H9 (cell line): ENCODE results near the gene SMARCA1. TPM values are rescaled to one million over a fixed set of nuclear protein-coding genes. Genes with fewer than 3 reads are reported as not detected.

Source experiments
- DNase-seq: peaks from one replicate; pipeline ENCODE4 v3.0.0-alpha.2; 2017
- H2AFZ ChIP-seq: one replicate; pipeline ENCODE4 v1.6.1; 2013; ENCODE audit warnings: mild to moderate bottlenecking, low read length, control low read depth, moderate library complexity
- H2AK5ac ChIP-seq: 2 replicates; pipeline ENCODE4 v1.6.1; 2013; ENCODE audit warnings: low read length, control low read depth, mixed read lengths; ENCODE audit not compliant: insufficient read length
- H2BK120ac ChIP-seq: one replicate; pipeline ENCODE4 v1.6.1; 2013; ENCODE audit warnings: low read depth, mild to moderate bottlenecking, low read length, control low read depth, inconsistent platforms; ENCODE audit not compliant: poor library complexity, severe bottlenecking
- H2BK12ac ChIP-seq: 2 replicates; pipeline ENCODE4 v1.6.1; 2013; ENCODE audit warnings: low read length, control low read depth, mixed read lengths, low read depth; ENCODE audit not compliant: insufficient read length
- H2BK15ac ChIP-seq: 2 replicates; pipeline ENCODE4 v1.6.1; 2013; ENCODE audit warnings: low read depth, low read length, control low read depth
- H2BK20ac ChIP-seq: one replicate; pipeline ENCODE4 v1.6.1; 2013; ENCODE audit warnings: low read depth, mild to moderate bottlenecking, low read length, control low read depth, inconsistent platforms; ENCODE audit not compliant: poor library complexity, severe bottlenecking
- H2BK5ac ChIP-seq: 2 replicates; pipeline ENCODE4 v1.6.1; 2013; ENCODE audit warnings: low read length, control low read depth, mixed read lengths; ENCODE audit not compliant: insufficient read length
- H3K14ac ChIP-seq: 2 replicates; pipeline ENCODE4 v1.6.1; 2013; ENCODE audit warnings: low read length, control low read depth; ENCODE audit not compliant: insufficient read depth
- H3K18ac ChIP-seq: 2 replicates; pipeline ENCODE4 v1.6.1; 2013; ENCODE audit warnings: low read depth, mild to moderate bottlenecking, mixed read lengths, low read length, control low read depth; ENCODE audit not compliant: insufficient read length
- H3K23ac ChIP-seq: 2 replicates; pipeline ENCODE4 v1.6.1; 2013; ENCODE audit warnings: low read length, control low read depth, mixed read lengths, low read depth; ENCODE audit not compliant: insufficient read length
- H3K23me2 ChIP-seq: 2 replicates; pipeline ENCODE4 v1.6.1; 2013; ENCODE audit warnings: low read depth, mild to moderate bottlenecking, mixed read lengths, low read length, control low read depth; ENCODE audit not compliant: insufficient read length, poor library complexity, severe bottlenecking
- H3K27ac ChIP-seq: 2 replicates; pipeline ENCODE4 v1.5.1; 2013; ENCODE audit warnings: low read length, control low read depth, mixed read lengths, low read depth; ENCODE audit not compliant: insufficient read length
- H3K27me3 ChIP-seq: 2 replicates; pipeline ENCODE4 v1.6.1; 2013; ENCODE audit warnings: low read length, control low read depth, inconsistent platforms; ENCODE audit not compliant: insufficient read depth
- H3K4ac ChIP-seq: 2 replicates; pipeline ENCODE4 v1.6.1; 2013; ENCODE audit warnings: low read depth, mild to moderate bottlenecking, control low read depth, inconsistent platforms, low read length, moderate library complexity
- H3K4me1 ChIP-seq: 2 replicates; pipeline ENCODE4 v1.6.1; 2013; ENCODE audit warnings: low read length, control low read depth, inconsistent platforms; ENCODE audit not compliant: insufficient read depth
- H3K4me2 ChIP-seq: 2 replicates; pipeline ENCODE4 v1.6.1; 2013; ENCODE audit warnings: low read length, control low read depth, mixed read lengths; ENCODE audit not compliant: insufficient read length, insufficient read depth
- H3K56ac ChIP-seq: 2 replicates; pipeline ENCODE4 v1.6.1; 2013; ENCODE audit warnings: low read depth, mild to moderate bottlenecking, mixed read lengths, low read length, control low read depth; ENCODE audit not compliant: insufficient read length
- H3K79me1 ChIP-seq: 2 replicates; pipeline ENCODE4 v1.6.1; 2013; ENCODE audit warnings: low read depth, mild to moderate bottlenecking, moderate library complexity, low read length, control low read depth, inconsistent platforms; ENCODE audit not compliant: insufficient read depth, poor library complexity, severe bottlenecking
- H3K79me2 ChIP-seq: 2 replicates; pipeline ENCODE4 v1.6.1; 2013; ENCODE audit warnings: low read length, control low read depth, inconsistent platforms; ENCODE audit not compliant: insufficient read depth
- H3K9ac ChIP-seq: 2 replicates; pipeline ENCODE4 v1.6.1; 2013; ENCODE audit warnings: low read length, control low read depth, mixed read lengths; ENCODE audit not compliant: insufficient read length; ENCODE audit errors: extremely low read depth
- H3K9me3 ChIP-seq: one replicate; pipeline ENCODE4 v1.6.1; 2013; ENCODE audit warnings: low read depth, low read length, inconsistent platforms; ENCODE audit not compliant: control insufficient read depth
- H3T11ph ChIP-seq: one replicate; pipeline ENCODE4 v1.6.1; 2013; ENCODE audit warnings: mild to moderate bottlenecking, low read length, control low read depth, inconsistent platforms
- H4K20me1 ChIP-seq: one replicate; pipeline ENCODE4 v1.6.1; 2013; ENCODE audit not compliant: control insufficient read depth, insufficient read length, insufficient read depth
- H4K5ac ChIP-seq: 2 replicates; pipeline ENCODE4 v1.6.1; 2013; ENCODE audit warnings: low read depth, mild to moderate bottlenecking, mixed read lengths, low read length, control low read depth; ENCODE audit not compliant: insufficient read length
- H4K8ac ChIP-seq: replicated peaks from 2 replicates; pipeline ENCODE4 v1.6.1; 2013; ENCODE audit warnings: low read length, control low read depth, mixed read lengths, low read depth; ENCODE audit not compliant: insufficient read length
- H4K91ac ChIP-seq: 2 replicates; pipeline ENCODE4 v1.6.1; 2013; ENCODE audit warnings: low read depth, mild to moderate bottlenecking, moderate library complexity, mixed read lengths, low read length, control low read depth; ENCODE audit not compliant: insufficient read length
- H3K27ac Mint-ChIP-seq, 3 experiments: 2 replicates in 2 of 3; 3 replicates in 1 of 3; pipeline ENCODE4 v1.8.0; 2020 to 2021; ENCODE audit warnings: mixed read lengths in 3 of 3, mild to moderate bottlenecking in 1 of 3, moderate library complexity in 1 of 3
- H3K27me3 Mint-ChIP-seq: 2 replicates; pipeline ENCODE4 v1.8.0; 2021; ENCODE audit warnings: low read depth, mild to moderate bottlenecking, moderate library complexity, mixed read lengths
- H3K36me3 Mint-ChIP-seq, 3 experiments: 2 replicates in 2 of 3; 3 replicates in 1 of 3; pipeline ENCODE4 v1.8.0; 2020 to 2021; ENCODE audit warnings: low read depth in 3 of 3, mixed read lengths in 3 of 3; ENCODE audit not compliant: insufficient read depth in 1 of 3
- H3K4me1 Mint-ChIP-seq, 2 experiments: 2 replicates each; pipeline ENCODE4 v1.8.0; 2020; ENCODE audit warnings: mixed read lengths in 2 of 2
- H3K4me3 Mint-ChIP-seq, 2 experiments: 2 replicates in 1 of 2; 3 replicates in 1 of 2; pipeline ENCODE4 v1.8.0; 2020 to 2021; ENCODE audit warnings: mild to moderate bottlenecking in 2 of 2, mixed read lengths in 2 of 2, moderate library complexity in 1 of 2
- H3K9me3 Mint-ChIP-seq, 2 experiments: 2 replicates in 1 of 2; 3 replicates in 1 of 2; pipeline ENCODE4 v1.8.0; 2020; ENCODE audit warnings: mild to moderate bottlenecking in 2 of 2, mixed read lengths in 2 of 2, moderate library complexity in 1 of 2
- CTCF ChIP-seq: fragments of 200-600 bp; sonication (generic); conservative IDR thresholded peaks from 3 replicates; pipeline ENCODE4 v1.8.0; 2021; ENCODE audit warnings: antibody characterized with exemption, mild to moderate bottlenecking
- WGBS: extraction: QIAGEN DNeasy Blood & Tissue Kit; methylation state at CpG from one replicate; pipeline ENCODE4 v1.1.7; 2013; ENCODE audit warnings: missing lambda C conversion rate, low lambda C conversion rate, mixed read lengths; ENCODE audit not compliant: insufficient read length; ENCODE audit errors: extremely low coverage; 5-methylcytosine and 5-hydroxymethylcytosine counted together
- total RNA-seq: library from RNA; stranded (reverse); gene quantifications from 2 replicates; pipeline ENCODE4 v1.2.1, GENCODE V29; 2021

The SMARCA1 gene
- total RNA-seq, 1 experiment from 2014 or later = 105 TPM

GRCh38 chrX:129549124-129549523, 25.8 kb upstream of the SMARCA1 start:
- WGBS = no CpG with 5 or more reads among the region's 1 CpG
- H3K9me3 Mint-ChIP-seq = no peaks in the 10 kb centered on the region
- peaks cover 16 to 46% (median 35%) of the 10 kb centered on the region in 3 experiments; a peak in 6 of 7 replicates for H3K36me3 Mint-ChIP-seq

More at GRCh38 chrX:129549124-129549523, 25.8 kb upstream of the SMARCA1 start:
- no peaks in the 10 kb centered on the region for H3K4me1 ChIP-seq
- no peaks in the 10 kb centered on the region for H3K4me1 Mint-ChIP-seq
- H3K23me2 ChIP-seq = no peaks in the 10 kb centered on the region
- no peak overlapping the region for H3K23ac ChIP-seq
- no peak overlapping the region for H2BK20ac ChIP-seq
- H4K91ac ChIP-seq = no peak overlapping the region
- H3K4me3 Mint-ChIP-seq = no peak overlapping the region
- H3K9ac ChIP-seq = no peak overlapping the region
- no peak overlapping the region for H4K5ac ChIP-seq
- no peak overlapping the region for H4K8ac ChIP-seq
- H2BK5ac ChIP-seq = no peak overlapping the region
- no peak overlapping the region for H2BK12ac ChIP-seq
- no peak overlapping the region for H2AK5ac ChIP-seq
- H2BK15ac ChIP-seq = no peak overlapping the region
- H3K27me3 ChIP-seq = no peaks in the 10 kb centered on the region
- H3K79me2 ChIP-seq = no peaks in the 10 kb centered on the region; the same call in 1 of the 2 replicates
- no peak overlapping the region for H3T11ph ChIP-seq
- no peak overlapping the region for H3K27ac ChIP-seq
- DNase-seq = no peak
- no peaks in the 10 kb centered on the region for H4K20me1 ChIP-seq
- no peaks in the 10 kb centered on the region for H3K79me1 ChIP-seq
- no peaks in the 10 kb centered on the region for H3K27me3 Mint-ChIP-seq
- no peak for TF ChIP-seq CTCF
- H3K4ac ChIP-seq = no peak overlapping the region
- no peak overlapping the region for H3K56ac ChIP-seq
- no peak overlapping the region for H3K4me2 ChIP-seq
- no peak overlapping the region for H3K27ac Mint-ChIP-seq
- no peak overlapping the region for H3K18ac ChIP-seq
- H3K14ac ChIP-seq = no peak overlapping the region
- no peak overlapping the region for H2AFZ ChIP-seq
- no peaks in the 10 kb centered on the region for H3K9me3 ChIP-seq
- no peak overlapping the region for H2BK120ac ChIP-seq
